H1 (cell line): ENCODE data around the gene NFIX.

Source experiments
- EZH2 ChIP-seq: fragments of 200-600 bp; sonication (generic); IDR thresholded peaks from 2 replicates; pipeline ENCODE4 v1.7.1; 2012; ENCODE audit warnings: low read depth, mild to moderate bottlenecking, moderate library complexity, low read length, inconsistent platforms; ENCODE audit not compliant: severe bottlenecking
- NRF1 ChIP-seq: IDR thresholded peaks from 2 replicates; pipeline ENCODE4 v1.6.1; 2011; ENCODE audit warnings: mild to moderate bottlenecking, low read depth, low read length, improper control_type of control experiment
- POLR2A ChIP-seq, 2 experiments: IDR thresholded peaks; 1 replicate in 1 of 2; 2 replicates in 1 of 2; pipeline ENCODE4 v1.6.1; 2011; ENCODE audit warnings: low read depth in 2 of 2, low read length in 2 of 2, mild to moderate bottlenecking in 2 of 2; ENCODE audit errors: control extremely low read depth in 1 of 2
- SP4 ChIP-seq: IDR thresholded peaks from 2 replicates; pipeline ENCODE4 v1.6.1; 2012; ENCODE audit warnings: low read length, inconsistent platforms
- YY1 ChIP-seq: IDR thresholded peaks from 2 replicates; pipeline ENCODE4 v1.6.1; 2011; ENCODE audit warnings: low read depth, mild to moderate bottlenecking, low read length
- TF ChIP-seq, protein P1 (sequence below): IDR thresholded peaks from 2 replicates; pipeline ENCODE4 v1.6.1; 2012; ENCODE audit warnings: low read length, inconsistent platforms
- TF ChIP-seq, protein P2 (sequence below), 3 experiments: IDR thresholded peaks; 1 replicate in 2 of 3; 2 replicates in 1 of 3; pipeline versions ENCODE4 v1.5.1 to v1.6.1; 2011; ENCODE audit warnings: low read length in 3 of 3, mild to moderate bottlenecking in 3 of 3, inconsistent platforms in 2 of 3, low read depth in 1 of 3, moderate library complexity in 1 of 3; ENCODE audit not compliant: insufficient read depth in 1 of 3; ENCODE audit errors: control extremely low read depth in 1 of 3

DNA sequence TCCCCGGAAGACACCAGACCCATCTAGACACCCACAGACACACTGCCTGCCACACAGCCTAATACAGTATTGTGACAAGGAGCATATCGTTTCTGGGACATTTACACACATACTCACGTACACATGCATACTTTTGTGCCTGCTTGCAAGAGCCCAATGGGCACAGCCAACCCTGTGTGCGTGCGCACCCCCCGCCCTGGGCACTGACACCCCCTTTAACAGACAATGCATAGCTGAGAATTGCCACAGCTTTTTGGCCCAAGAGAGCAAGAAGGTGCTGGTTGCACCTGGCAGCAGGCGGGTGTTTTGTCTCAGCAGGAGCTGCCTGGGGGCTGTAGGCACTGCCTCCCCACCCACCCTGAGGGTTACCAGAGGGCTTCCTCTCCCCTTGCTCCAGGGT lies 1.7 kb upstream of the NFIX start:
- no peak for TF ChIP-seq SP4
- TF ChIP-seq NRF1: no peak
- TF ChIP-seq, protein P1, sequence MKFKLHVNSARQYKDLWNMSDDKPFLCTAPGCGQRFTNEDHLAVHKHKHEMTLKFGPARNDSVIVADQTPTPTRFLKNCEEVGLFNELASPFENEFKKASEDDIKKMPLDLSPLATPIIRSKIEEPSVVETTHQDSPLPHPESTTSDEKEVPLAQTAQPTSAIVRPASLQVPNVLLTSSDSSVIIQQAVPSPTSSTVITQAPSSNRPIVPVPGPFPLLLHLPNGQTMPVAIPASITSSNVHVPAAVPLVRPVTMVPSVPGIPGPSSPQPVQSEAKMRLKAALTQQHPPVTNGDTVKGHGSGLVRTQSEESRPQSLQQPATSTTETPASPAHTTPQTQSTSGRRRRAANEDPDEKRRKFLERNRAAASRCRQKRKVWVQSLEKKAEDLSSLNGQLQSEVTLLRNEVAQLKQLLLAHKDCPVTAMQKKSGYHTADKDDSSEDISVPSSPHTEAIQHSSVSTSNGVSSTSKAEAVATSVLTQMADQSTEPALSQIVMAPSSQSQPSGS: no peak
- TF ChIP-seq, protein P2, sequence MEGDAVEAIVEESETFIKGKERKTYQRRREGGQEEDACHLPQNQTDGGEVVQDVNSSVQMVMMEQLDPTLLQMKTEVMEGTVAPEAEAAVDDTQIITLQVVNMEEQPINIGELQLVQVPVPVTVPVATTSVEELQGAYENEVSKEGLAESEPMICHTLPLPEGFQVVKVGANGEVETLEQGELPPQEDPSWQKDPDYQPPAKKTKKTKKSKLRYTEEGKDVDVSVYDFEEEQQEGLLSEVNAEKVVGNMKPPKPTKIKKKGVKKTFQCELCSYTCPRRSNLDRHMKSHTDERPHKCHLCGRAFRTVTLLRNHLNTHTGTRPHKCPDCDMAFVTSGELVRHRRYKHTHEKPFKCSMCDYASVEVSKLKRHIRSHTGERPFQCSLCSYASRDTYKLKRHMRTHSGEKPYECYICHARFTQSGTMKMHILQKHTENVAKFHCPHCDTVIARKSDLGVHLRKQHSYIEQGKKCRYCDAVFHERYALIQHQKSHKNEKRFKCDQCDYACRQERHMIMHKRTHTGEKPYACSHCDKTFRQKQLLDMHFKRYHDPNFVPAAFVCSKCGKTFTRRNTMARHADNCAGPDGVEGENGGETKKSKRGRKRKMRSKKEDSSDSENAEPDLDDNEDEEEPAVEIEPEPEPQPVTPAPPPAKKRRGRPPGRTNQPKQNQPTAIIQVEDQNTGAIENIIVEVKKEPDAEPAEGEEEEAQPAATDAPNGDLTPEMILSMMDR (IDR thresholded peaks at IDR 0.05; ENCODE audit: control extremely low read depth in 1 of 3, insufficient read depth in 1 of 3, low read depth in 1 of 3, low read length in 3 of 3): no peak
- TF ChIP-seq EZH2: no peak
- no peak for TF ChIP-seq YY1
- TF ChIP-seq POLR2A (IDR thresholded peaks at IDR 0.05; ENCODE audit: control extremely low read depth in 1 of 2, low read depth in 2 of 2, low read length in 2 of 2): no peak
